ENCODE measurements around the gene ACMSD. TPM values are rescaled to one million over a fixed set of nuclear protein-coding genes. Genes with fewer than 3 reads are reported as not detected.

The ACMSD gene
- polyA plus RNA-seq, 1 of the 3 experiments (the other 2 are of a cell fraction) = not detected

DNA sequence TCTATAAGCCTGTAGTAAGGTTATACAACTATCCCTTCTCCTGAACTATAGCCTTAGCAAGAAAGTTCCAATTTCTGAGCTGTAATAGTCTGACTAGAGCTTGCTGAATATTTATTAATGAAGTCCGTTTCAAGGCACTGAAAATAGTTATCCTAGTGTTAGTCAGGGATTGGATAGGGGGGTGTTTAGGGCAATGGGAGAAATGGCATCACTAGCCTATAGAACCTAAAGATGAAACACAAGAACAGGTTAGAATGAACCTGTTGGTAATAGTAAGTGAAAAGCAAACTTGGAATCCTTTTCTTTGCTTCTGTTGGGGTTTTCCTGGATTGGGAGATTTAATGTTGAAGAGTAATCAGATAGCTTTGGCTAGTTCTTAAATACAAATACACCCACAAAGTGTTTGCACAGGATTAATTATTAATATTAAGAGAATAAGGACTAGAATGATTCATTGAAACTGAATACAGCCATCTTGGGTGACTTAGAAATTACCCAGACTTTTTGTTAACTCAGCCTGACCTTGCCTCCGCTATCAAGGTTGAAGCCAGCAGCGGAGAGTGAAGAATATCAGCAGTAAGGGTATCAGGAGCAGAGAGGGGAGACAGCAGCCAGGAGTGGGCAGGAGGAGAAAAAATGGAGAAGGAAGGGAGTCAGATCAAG is 94.6 kb downstream of the ACMSD start (continued):
- TF ChIP-seq RXRA (IDR thresholded peaks at IDR 0.05; ENCODE audit: borderline replicate concordance, low read depth) (no peak), TAF1 (IDR thresholded peaks at IDR 0.05; ENCODE audit: borderline replicate concordance, low read depth, low read length) (no peak), FOXM1 (IDR thresholded peaks at IDR 0.05; ENCODE audit: low read depth) (no peak), YY1 (IDR thresholded peaks at IDR 0.05; ENCODE audit: low read depth) (no peak), NRF1 (IDR thresholded peaks at IDR 0.05; ENCODE audit: low read depth, low read length) (no peak), MEF2A (IDR thresholded peaks at IDR 0.05; ENCODE audit: borderline replicate concordance, low read depth) (no peak), SMC3 (IDR thresholded peaks at IDR 0.05; ENCODE audit: low read depth, low read length) (no peak), EZH2phosphoT487 (IDR thresholded peaks at IDR 0.05; ENCODE audit: borderline replicate concordance, low read depth) (no peak)

GRCh38 chr2:134933732-134934131 is 95.3 kb downstream of the ACMSD start:
- TF ChIP-seq GATA2 (CRISPR knock-in tag; IDR thresholded peaks at IDR 0.05) (no peak), ELF1 (IDR thresholded peaks at IDR 0.05) (no peak), MEF2A (IDR thresholded peaks at IDR 0.05; ENCODE audit: borderline replicate concordance, low read depth) (no peak), MXI1 (IDR thresholded peaks at IDR 0.05; ENCODE audit: low read depth, low read length) (no peak), YY1 (IDR thresholded peaks at IDR 0.05; ENCODE audit: low read depth) (no peak), CHD2 (IDR thresholded peaks at IDR 0.05; ENCODE audit: low read length, partially characterized antibody) (no peak), EP300 (IDR thresholded peaks at IDR 0.05; ENCODE audit: borderline replicate concordance in 1 of 2, low read depth in 1 of 2, low read length in 1 of 2) (no peak), FOSL2 (IDR thresholded peaks at IDR 0.05; ENCODE audit: borderline replicate concordance, low read depth) (no peak), ZBTB33 (IDR thresholded peaks at IDR 0.05; ENCODE audit: borderline replicate concordance, low read depth) (no peak), EZH2phosphoT487 (IDR thresholded peaks at IDR 0.05; ENCODE audit: borderline replicate concordance, low read depth) (no peak), TCF12 (IDR thresholded peaks at IDR 0.05) (no peak)
- TF ChIP-seq, protein P1, sequence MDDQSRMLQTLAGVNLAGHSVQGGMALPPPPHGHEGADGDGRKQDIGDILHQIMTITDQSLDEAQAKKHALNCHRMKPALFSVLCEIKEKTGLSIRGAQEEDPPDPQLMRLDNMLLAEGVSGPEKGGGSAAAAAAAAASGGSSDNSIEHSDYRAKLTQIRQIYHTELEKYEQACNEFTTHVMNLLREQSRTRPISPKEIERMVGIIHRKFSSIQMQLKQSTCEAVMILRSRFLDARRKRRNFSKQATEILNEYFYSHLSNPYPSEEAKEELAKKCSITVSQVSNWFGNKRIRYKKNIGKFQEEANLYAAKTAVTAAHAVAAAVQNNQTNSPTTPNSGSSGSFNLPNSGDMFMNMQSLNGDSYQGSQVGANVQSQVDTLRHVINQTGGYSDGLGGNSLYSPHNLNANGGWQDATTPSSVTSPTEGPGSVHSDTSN (IDR thresholded peaks at IDR 0.05) = no peak
- TF ChIP-seq, protein P2, sequence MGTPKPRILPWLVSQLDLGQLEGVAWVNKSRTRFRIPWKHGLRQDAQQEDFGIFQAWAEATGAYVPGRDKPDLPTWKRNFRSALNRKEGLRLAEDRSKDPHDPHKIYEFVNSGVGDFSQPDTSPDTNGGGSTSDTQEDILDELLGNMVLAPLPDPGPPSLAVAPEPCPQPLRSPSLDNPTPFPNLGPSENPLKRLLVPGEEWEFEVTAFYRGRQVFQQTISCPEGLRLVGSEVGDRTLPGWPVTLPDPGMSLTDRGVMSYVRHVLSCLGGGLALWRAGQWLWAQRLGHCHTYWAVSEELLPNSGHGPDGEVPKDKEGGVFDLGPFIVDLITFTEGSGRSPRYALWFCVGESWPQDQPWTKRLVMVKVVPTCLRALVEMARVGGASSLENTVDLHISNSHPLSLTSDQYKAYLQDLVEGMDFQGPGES (IDR thresholded peaks at IDR 0.05; ENCODE audit: low read depth, low read length) = no peak
- TF ChIP-seq, protein P3, sequence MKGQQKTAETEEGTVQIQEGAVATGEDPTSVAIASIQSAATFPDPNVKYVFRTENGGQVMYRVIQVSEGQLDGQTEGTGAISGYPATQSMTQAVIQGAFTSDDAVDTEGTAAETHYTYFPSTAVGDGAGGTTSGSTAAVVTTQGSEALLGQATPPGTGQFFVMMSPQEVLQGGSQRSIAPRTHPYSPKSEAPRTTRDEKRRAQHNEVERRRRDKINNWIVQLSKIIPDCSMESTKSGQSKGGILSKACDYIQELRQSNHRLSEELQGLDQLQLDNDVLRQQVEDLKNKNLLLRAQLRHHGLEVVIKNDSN (IDR thresholded peaks at IDR 0.05; ENCODE audit: borderline replicate concordance, low read depth) = no peak
- Histone ChIP-seq H3K4me2 (no peak overlapping the region), H4K20me1 (ENCODE audit: insufficient read depth) (peaks cover 90% of the 10 kb centered on the region), H3K4me1 (ENCODE audit: control insufficient read depth in 1 of 2, insufficient read depth in 2 of 2, low read depth in 1 of 2, low read length in 1 of 2) (peaks cover 0 to 16% of the 10 kb centered on the region in 2 experiments; a peak in 2 of 4 replicates), H3K36me3 (replicated peaks in 1 of 2; ENCODE audit: control insufficient read depth in 1 of 2, insufficient read depth in 2 of 2, low read length in 1 of 2) (peaks cover 36 to 57% of the 10 kb centered on the region in 2 experiments), H3K27me3 (ENCODE audit: insufficient read depth) (no peaks in the 10 kb centered on the region), H3K27ac (ENCODE audit: low read depth in 2 of 2, low read length in 1 of 2) (no peak overlapping the region), H3K9me2 (no peaks in the 10 kb centered on the region), H2AFZ (ENCODE audit: low read depth) (no peak overlapping the region), H3K9ac (no peak overlapping the region), H3K9me3 (no peaks in the 10 kb centered on the region), H3F3A (replicated peaks; ENCODE audit: insufficient read depth) (peaks cover 9% of the 10 kb centered on the region), H3K4me3 (ENCODE audit: low read depth in 2 of 2, low read length in 1 of 2) (no peak overlapping the region), H3K79me2 (ENCODE audit: insufficient read depth) (peaks cover 100% of the 10 kb centered on the region)
- no peak for DNase-seq
- WGBS (ENCODE audit: low lambda C conversion rate) = 95% methylated on average over 1 of the region's 1 CpG
- ChIA-PET POLR2A (no interaction called here), CTCF (no interaction called here)
